ENCODE data around the gene NCOA3. TPM values are rescaled to one million over a fixed set of nuclear protein-coding genes. Genes with fewer than 3 reads are reported as not detected.

NCOA3 gene
- total RNA-seq, 1 donor from 2014 or later = 21.6 TPM

GRCh38 chr20:47698142-47698541, 196.5 kb downstream of the NCOA3 start:
- ATAC-seq (no peak), DNase-seq (ENCODE audit: missing footprints) (no peak)
- intact Hi-C loops (cut with DNase I) = no loop called here

- intact Hi-C loops (cut with DNase I) = no loop called here
- ATAC-seq (no peak), DNase-seq (ENCODE audit: missing footprints) (no peak)
Observed at GRCh38 chr20:47699818-47700217, 198.1 kb downstream of the NCOA3 start.

- intact Hi-C loops (cut with DNase I) = no loop called here
- no peak for ATAC-seq
- no peak for DNase-seq (ENCODE audit: missing footprints)
Observed at GRCh38 chr20:47700327-47700726, 198.6 kb downstream of the NCOA3 start.

- no peak for DNase-seq (ENCODE audit: missing footprints)
- no peak for ATAC-seq
- intact Hi-C loops (cut with DNase I) = no loop called here
Observed at GRCh38 chr20:47701612-47702011, 199.9 kb downstream of the NCOA3 start.

- intact Hi-C loops (cut with DNase I) = no loop called here
- DNase-seq (ENCODE audit: missing footprints) (no peak), ATAC-seq (no peak)
Observed at GRCh38 chr20:47703748-47704147, 202.1 kb downstream of the NCOA3 start.

- ATAC-seq (peak; percentile 58), DNase-seq (ENCODE audit: missing footprints) (no peak)
- intact Hi-C loops (cut with DNase I) = no loop called here
Observed at GRCh38 chr20:47704746-47705496, 203.2 kb downstream of the NCOA3 start.

GRCh38 chr20:47705497-47705856, 203.8 kb downstream of the NCOA3 start:
- ATAC-seq (peak; percentile 40), DNase-seq (ENCODE audit: missing footprints) (no peak)
- intact Hi-C loops (cut with DNase I) = no loop called here

GRCh38 chr20:47706345-47706744, 204.7 kb downstream of the NCOA3 start:
- ATAC-seq (no peak), DNase-seq (ENCODE audit: missing footprints) (no peak)
- intact Hi-C loops (cut with DNase I) = no loop called here

Other genes with a start within 250 kb of the NCOA3 start
- 36.1 TPM for gene ZMYND8, start 145.2 kb upstream of the NCOA3 start, total RNA-seq

Data from Right ventricle myocardium inferior (tissue), 1 donor.